ENCODE results near the gene XAGE3.
"Not testable (repeated sequence)": the region's sequence is repeated elsewhere in the genome, so short reads cannot be mapped to it uniquely, and the experiment has no call there.

The XAGE3 gene, protein sequence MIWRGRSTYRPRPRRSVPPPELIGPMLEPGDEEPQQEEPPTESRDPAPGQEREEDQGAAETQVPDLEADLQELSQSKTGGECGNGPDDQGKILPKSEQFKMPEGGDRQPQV

GRCh38 chrX:52867610-52868348 lies at the start of gene XAGE3:
TSS of gene XAGE3 (minus strand) at chrX:52868083. CDS start at chrX:52867133, 950 bp downstream.
- DNase-seq (ENCODE audit: low read depth, low spot score), result no peak
- in situ Hi-C loops (cut with HindIII; ENCODE audit: low sequenced_read_pairs), result no loop called here
- no peak within 1 kb of the TSS for H3K4me3 ChIP-seq (ENCODE audit: low read depth, low read length)
- TF ChIP-seq, protein P1, sequence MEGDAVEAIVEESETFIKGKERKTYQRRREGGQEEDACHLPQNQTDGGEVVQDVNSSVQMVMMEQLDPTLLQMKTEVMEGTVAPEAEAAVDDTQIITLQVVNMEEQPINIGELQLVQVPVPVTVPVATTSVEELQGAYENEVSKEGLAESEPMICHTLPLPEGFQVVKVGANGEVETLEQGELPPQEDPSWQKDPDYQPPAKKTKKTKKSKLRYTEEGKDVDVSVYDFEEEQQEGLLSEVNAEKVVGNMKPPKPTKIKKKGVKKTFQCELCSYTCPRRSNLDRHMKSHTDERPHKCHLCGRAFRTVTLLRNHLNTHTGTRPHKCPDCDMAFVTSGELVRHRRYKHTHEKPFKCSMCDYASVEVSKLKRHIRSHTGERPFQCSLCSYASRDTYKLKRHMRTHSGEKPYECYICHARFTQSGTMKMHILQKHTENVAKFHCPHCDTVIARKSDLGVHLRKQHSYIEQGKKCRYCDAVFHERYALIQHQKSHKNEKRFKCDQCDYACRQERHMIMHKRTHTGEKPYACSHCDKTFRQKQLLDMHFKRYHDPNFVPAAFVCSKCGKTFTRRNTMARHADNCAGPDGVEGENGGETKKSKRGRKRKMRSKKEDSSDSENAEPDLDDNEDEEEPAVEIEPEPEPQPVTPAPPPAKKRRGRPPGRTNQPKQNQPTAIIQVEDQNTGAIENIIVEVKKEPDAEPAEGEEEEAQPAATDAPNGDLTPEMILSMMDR (IDR thresholded peaks at IDR 0.05; ENCODE audit: low read depth, low read length), result no peak

GRCh38 chrX:52914704-52915103 lies 46.8 kb upstream of the XAGE3 start:
- DNase-seq (ENCODE audit: low read depth, low spot score); in situ Hi-C loops (cut with HindIII; ENCODE audit: low sequenced_read_pairs); H3K4me3 ChIP-seq (ENCODE audit: low read depth, low read length): not testable (repeated sequence)

GRCh38 chrX:52913681-52914080 lies 45.8 kb upstream of the XAGE3 start:
- DNase-seq (ENCODE audit: low read depth, low spot score); in situ Hi-C loops (cut with HindIII; ENCODE audit: low sequenced_read_pairs): not testable (repeated sequence)

GRCh38 chrX:52909313-52909969 lies 41.6 kb upstream of the XAGE3 start:
- DNase-seq (ENCODE audit: low read depth, low spot score); in situ Hi-C loops (cut with HindIII; ENCODE audit: low sequenced_read_pairs): not testable (repeated sequence)

More at GRCh38 chrX:52913681-52914080, 45.8 kb upstream of the XAGE3 start:
- H3K4me3 ChIP-seq (ENCODE audit: low read depth, low read length), result not testable (repeated sequence)

DNA sequence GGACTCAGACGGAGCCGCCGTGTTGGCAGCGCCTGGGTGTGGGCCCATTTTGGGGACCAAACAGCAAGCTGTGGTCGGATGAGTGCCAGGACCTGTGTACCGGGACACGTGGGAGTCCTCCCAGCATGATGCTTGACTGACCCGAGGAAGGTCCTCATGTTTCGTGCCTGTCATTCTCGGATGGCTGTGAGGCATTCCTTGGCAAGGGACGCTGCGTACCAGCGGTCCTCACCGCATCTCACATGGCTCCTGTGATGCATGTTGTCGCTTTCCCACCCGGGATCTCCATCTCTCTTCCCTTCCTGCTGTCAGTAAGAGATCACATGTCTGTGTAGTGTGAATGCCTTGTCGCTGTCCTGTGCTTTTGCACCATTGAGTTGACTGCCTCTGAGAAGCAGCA lies 40.0 kb upstream of the XAGE3 start:
- H3K4me3 ChIP-seq (ENCODE audit: low read depth, low read length); in situ Hi-C loops (cut with HindIII; ENCODE audit: low sequenced_read_pairs); DNase-seq (ENCODE audit: low read depth, low spot score): not testable (repeated sequence)

More at GRCh38 chrX:52909313-52909969, 41.6 kb upstream of the XAGE3 start:
- not testable (repeated sequence) for H3K4me3 ChIP-seq (ENCODE audit: low read depth, low read length)

DNA sequence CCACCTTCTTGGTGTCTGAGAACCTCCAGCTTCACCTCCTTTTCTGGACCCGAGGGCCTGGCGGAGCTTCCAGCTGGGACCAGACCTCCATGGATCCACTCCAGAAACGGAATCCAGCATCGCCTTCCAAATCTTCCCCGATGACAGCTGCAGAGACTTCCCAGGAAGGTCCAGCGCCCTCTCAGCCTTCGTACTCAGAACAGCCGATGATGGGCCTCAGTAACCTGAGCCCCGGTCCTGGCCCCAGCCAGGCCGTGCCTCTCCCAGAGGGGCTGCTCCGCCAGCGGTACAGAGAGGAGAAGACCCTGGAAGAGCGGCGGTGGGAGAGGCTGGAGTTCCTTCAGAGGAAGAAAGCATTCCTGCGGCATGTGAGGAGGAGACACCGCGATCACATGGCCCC lies 39.3 kb upstream of the XAGE3 start:
- DNase-seq (ENCODE audit: low read depth, low spot score); in situ Hi-C loops (cut with HindIII; ENCODE audit: low sequenced_read_pairs): not testable (repeated sequence)

DNA sequence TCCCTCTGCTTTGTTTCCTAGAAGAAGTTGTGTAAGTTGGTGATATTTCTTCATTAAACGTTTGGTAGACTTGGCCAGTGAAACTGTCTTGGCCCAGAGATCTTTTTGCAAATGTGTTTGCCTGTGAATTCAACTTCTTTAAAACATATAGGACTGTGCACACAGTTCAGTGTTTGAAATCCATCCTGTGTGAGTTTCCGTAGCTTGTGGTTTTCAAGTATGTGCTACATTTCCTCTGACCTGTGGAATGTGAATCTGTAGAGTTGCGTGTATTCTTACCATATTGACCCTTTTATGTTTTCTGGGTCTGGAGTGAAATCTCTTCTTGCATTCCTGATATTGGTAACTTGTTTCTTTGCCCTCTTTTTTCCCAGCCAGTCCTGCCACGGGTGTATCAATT lies 38.2 kb upstream of the XAGE3 start:
- H3K4me3 ChIP-seq (ENCODE audit: low read depth, low read length); DNase-seq (ENCODE audit: low read depth, low spot score); in situ Hi-C loops (cut with HindIII; ENCODE audit: low sequenced_read_pairs): not testable (repeated sequence)

More for the DNA sequence above, 39.3 kb upstream of the XAGE3 start:
- H3K4me3 ChIP-seq (ENCODE audit: low read depth, low read length), result not testable (repeated sequence)

- in situ Hi-C loops (cut with HindIII; ENCODE audit: low sequenced_read_pairs); DNase-seq (ENCODE audit: low read depth, low spot score); H3K4me3 ChIP-seq (ENCODE audit: low read depth, low read length): not testable (repeated sequence)
These were observed 37.6 kb upstream of the XAGE3 start for GRCh38 chrX:52905531-52905930.

GRCh38 chrX:52896855-52897709 lies 29.2 kb upstream of the XAGE3 start, which contains the start of gene FAM156B:
TSS of gene FAM156B (plus strand) at chrX:52897330. CDS start at chrX:52907226, 9,896 bp downstream.
- in situ Hi-C loops (cut with HindIII; ENCODE audit: low sequenced_read_pairs); DNase-seq (ENCODE audit: low read depth, low spot score): not testable (repeated sequence)

GRCh38 chrX:52896438-52896837 lies 28.6 kb upstream of the XAGE3 start:
- H3K4me3 ChIP-seq (ENCODE audit: low read depth, low read length); DNase-seq (ENCODE audit: low read depth, low spot score); in situ Hi-C loops (cut with HindIII; ENCODE audit: low sequenced_read_pairs): not testable (repeated sequence)

More at GRCh38 chrX:52896855-52897709, 29.2 kb upstream of the XAGE3 start, which contains the start of gene FAM156B:
- H3K4me3 ChIP-seq (ENCODE audit: low read depth, low read length), result not testable (repeated sequence)

GRCh38 chrX:52888090-52888489 lies 20.2 kb upstream of the XAGE3 start:
- in situ Hi-C loops (cut with HindIII; ENCODE audit: low sequenced_read_pairs); DNase-seq (ENCODE audit: low read depth, low spot score); H3K4me3 ChIP-seq (ENCODE audit: low read depth, low read length): not testable (repeated sequence)

- H3K4me3 ChIP-seq (ENCODE audit: low read depth, low read length); in situ Hi-C loops (cut with HindIII; ENCODE audit: low sequenced_read_pairs); DNase-seq (ENCODE audit: low read depth, low spot score): not testable (repeated sequence)
These were observed 19.6 kb upstream of the XAGE3 start for GRCh38 chrX:52887459-52887858.

GRCh38 chrX:52876386-52876785 lies 8.5 kb upstream of the XAGE3 start:
- in situ Hi-C loops (cut with HindIII; ENCODE audit: low sequenced_read_pairs); DNase-seq (ENCODE audit: low read depth, low spot score); H3K4me3 ChIP-seq (ENCODE audit: low read depth, low read length): not testable (repeated sequence)

- H3K4me3 ChIP-seq (ENCODE audit: low read depth, low read length); DNase-seq (ENCODE audit: low read depth, low spot score); in situ Hi-C loops (cut with HindIII; ENCODE audit: low sequenced_read_pairs): not testable (repeated sequence)
These were observed 7.6 kb upstream of the XAGE3 start for GRCh38 chrX:52875436-52875835.
